HEK293T (cell line): Measurements from ENCODE around the gene SEMA3A.

ENCODE experiments used
- FOXM1 ChIP-seq: fragments of 450-650 bp; IDR thresholded peaks from 2 replicates; pipeline ENCODE4 v1.6.1; 2017; ENCODE audit warnings: mild to moderate bottlenecking, borderline replicate concordance
- HDGF ChIP-seq: fragments of 450-650 bp; IDR thresholded peaks from 2 replicates; pipeline ENCODE4 v1.6.1; 2017; ENCODE audit warnings: antibody characterized with exemption, borderline replicate concordance
- SP1 ChIP-seq: fragments of 450-650 bp; IDR thresholded peaks from 2 replicates; pipeline ENCODE4 v1.6.1; 2017

DNA sequence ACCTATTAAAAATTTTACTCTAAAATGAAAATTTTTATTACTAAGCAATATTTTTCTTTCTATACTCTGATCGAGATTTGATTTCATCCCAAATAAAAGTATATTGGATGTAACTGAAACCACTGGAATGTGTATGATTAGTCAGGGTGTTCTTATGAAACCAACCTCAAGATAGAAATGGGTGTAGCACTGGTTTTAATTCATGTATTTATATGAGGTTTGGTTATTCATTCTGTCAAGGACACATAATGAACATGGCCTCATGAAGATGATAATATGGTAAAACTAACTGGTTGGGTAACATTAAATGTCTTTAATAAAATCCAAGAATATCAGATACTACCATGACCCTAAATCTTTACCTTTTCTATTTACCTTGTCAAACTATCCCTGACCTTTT lies 197.7 kb downstream of the SEMA3A start:
- TF ChIP-seq SP1 (no peak), FOXM1 (no peak), HDGF (no peak)
